Cardiac atrium fibroblast (primary cell): Measurements from ENCODE around the gene ZNF57. TPM values are rescaled to one million over a fixed set of nuclear protein-coding genes. Genes with fewer than 3 reads are reported as not detected.

ENCODE experiments used
- total RNA-seq: library from RNA; depleted of rRNA; stranded (reverse); fragments of >200 nt; gene quantifications from 2 replicates; pipeline ENCODE4 v1.2.3, GENCODE V29; 2015

The ZNF57 gene
- 5.5 and 9.0 TPM in 2 replicates for total RNA-seq

DNA sequence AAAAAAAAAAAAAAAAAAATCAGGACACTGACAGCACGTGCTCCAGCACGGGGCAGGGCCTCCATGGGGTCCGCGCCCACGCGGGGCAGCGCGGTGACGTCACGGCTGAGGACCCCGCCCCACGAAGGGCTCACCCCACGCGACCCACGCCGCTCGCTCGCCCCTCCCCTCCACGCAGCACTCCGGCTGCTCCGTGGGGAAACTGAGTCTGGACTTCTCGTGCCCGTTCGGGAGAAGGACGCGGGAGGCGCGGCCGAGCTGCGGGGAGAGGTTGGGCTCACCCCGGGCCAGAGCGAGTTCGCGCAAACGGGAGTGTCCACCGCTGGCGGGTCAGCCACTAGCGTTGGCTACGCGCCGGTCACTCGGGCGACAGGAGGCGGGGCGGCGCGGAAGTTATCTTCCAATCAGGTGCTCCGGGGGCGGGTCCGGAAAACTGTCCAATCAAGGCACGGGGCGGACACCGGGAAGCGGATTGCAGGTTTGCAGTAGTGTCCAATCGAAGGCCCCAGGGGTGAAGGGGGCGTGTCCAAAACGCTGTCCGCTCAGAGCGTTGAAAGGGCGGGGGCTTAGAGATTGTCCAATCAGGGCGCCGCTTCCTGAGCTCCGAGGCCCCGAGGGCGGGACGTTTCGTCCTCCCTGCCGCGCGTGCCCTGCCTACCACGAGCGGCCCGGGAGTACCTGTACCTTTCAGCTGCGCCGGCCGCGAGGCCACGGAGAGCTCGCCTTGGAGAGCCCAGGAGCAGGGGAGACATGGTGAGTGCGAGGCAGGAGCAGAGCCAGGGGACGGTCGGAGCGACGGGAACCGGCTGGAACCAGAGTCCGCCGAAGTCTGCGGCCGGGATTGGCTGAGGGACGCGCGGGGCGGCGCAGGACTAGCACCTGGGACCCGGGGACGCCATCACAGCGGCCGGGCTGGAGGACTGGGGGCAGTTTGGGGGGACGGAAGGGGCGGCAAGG is at the start of gene ZNF57:
Gene ZNF57 (plus strand): TSS at position 633 of the 957 bp plus-strand sequence. CDS start 118 bp downstream, at position 751.

DNA sequence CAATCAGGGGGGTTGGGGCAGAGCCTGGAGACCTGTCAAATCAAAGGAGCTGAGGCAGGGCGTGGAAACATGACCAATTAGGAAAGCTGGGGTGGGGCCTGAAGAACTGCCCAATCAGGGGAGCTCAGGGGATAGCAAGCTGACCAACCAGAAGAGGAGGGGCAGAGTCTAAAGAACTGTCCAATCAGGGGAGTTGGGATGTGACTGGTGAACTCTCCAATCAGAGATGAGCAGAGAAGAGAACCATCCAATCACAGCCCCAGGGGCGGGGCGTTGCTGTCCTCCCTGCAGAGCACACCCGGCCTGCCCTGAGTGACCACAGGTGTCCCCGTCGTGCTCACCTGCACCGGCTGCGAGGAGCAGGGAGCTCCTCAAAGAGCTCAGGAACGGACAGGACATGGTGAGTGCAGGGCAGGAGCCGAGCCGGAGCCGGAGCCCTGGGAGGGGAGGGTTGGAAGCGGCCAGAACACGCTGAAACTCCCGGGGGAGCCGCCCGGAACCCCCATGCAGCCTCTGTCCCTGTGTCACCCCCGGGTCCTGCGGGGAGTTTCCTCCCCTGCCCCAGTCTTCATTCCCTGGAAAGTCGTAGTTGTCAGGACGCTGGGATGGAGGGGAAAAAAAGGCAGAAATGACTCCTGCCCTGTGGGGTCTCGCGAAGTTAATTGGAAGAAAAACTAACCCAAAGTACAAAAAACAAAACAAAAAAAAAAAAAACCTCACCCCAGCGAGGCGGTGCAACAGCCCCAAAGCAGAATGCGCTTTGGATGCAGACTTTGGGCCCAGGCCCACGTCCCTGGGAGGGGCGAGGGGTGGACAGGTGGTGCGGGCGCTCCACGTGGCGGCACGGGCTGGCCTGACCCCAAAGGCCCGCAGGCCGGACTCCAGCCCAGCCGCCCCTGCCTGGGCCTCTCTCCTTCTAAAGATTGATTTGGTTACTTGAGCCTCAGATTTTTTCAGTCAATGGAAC is 33.4 kb upstream of the ZNF57 start, which contains the start of gene ZNF556:
Gene ZNF556 (plus strand): TSS at position 311 of the 967 bp plus-strand sequence. CDS start 87 bp downstream, at position 398.

GRCh38 chr19:2944775-2945574 is 44.2 kb downstream of the ZNF57 start, which contains the start of gene ZNF77:
Gene ZNF77 (minus strand): TSS chr19:2944971. CDS start chr19:2944840, 131 bp downstream.

Other genes with a start within 250 kb of the ZNF57 start
- under 0.01 TPM in 1 of 2 replicates, not detected in the other for gene GNG7, start 198.2 kb upstream of the ZNF57 start, total RNA-seq
- 0.90 and 1.8 TPM in 2 replicates for gene DIRAS1, start 179.6 kb upstream of the ZNF57 start, total RNA-seq
- gene SLC39A3, start 160.9 kb upstream of the ZNF57 start, total RNA-seq: 37.1 and 38.1 TPM in 2 replicates
- gene SGTA, start 117.7 kb upstream of the ZNF57 start, total RNA-seq: 54.4 and 57.2 TPM in 2 replicates
- 75.1 and 82.0 TPM in 2 replicates for gene THOP1, start 115.4 kb upstream of the ZNF57 start, total RNA-seq
- 1.8 and 3.2 TPM in 2 replicates for gene ZNF554, start 81.1 kb upstream of the ZNF57 start, total RNA-seq
- 3.6 and 4.2 TPM in 2 replicates for gene ZNF555, start 59.5 kb upstream of the ZNF57 start, total RNA-seq
- gene ZNF556, start 33.6 kb upstream of the ZNF57 start, total RNA-seq: not detected in 2 replicates
- 1.3 and 3.6 TPM in 2 replicates for gene ZNF77, start 44.0 kb downstream of the ZNF57 start, total RNA-seq
- 0.36 and 2.8 TPM in 2 replicates for gene TLE6, start 76.6 kb downstream of the ZNF57 start, total RNA-seq
- gene TLE2, start 128.4 kb downstream of the ZNF57 start, total RNA-seq: 20.1 and 49.1 TPM in 2 replicates
- gene TLE5, start 161.6 kb downstream of the ZNF57 start, total RNA-seq: 355 and 367 TPM in 2 replicates
- gene GNA11, start 193.4 kb downstream of the ZNF57 start, total RNA-seq: 73.2 and 85.9 TPM in 2 replicates
- gene GNA15, start 235.1 kb downstream of the ZNF57 start, total RNA-seq: not detected in 2 replicates